T1000 (cell line): Measurements from ENCODE around the gene SMIM28.
"Not testable (repeated sequence)": the region's sequence is repeated elsewhere in the genome, so short reads cannot be mapped to it uniquely, and the experiment has no call there.

Experiments
- DNase-seq: peaks from one replicate; lab custom pipeline; 2025; ENCODE audit warnings: mixed read lengths; lab: John Stamatoyannopoulos, UW

Gene SMIM28

GRCh38 chr6:138377844-138378243 lies at the start of gene SMIM28:
TSS of gene SMIM28 (plus strand) at chr6:138377905. CDS start at chr6:138378073, 168 bp downstream.
- DNase-seq: no peak

GRCh38 chr6:138328210-138328609 lies 49.5 kb upstream of the SMIM28 start:
- no peak for DNase-seq

- no peak for DNase-seq
These were observed 46.9 kb upstream of the SMIM28 start for GRCh38 chr6:138330763-138331162.

- DNase-seq: no peak
These were observed 46.3 kb upstream of the SMIM28 start for GRCh38 chr6:138331444-138331843.

GRCh38 chr6:138331984-138332383 lies 45.7 kb upstream of the SMIM28 start:
- DNase-seq: no peak

- DNase-seq: no peak
These were observed 43.7 kb upstream of the SMIM28 start for GRCh38 chr6:138334000-138334399.

GRCh38 chr6:138334963-138335362 lies 42.7 kb upstream of the SMIM28 start:
- no peak for DNase-seq

GRCh38 chr6:138336221-138336620 lies 41.5 kb upstream of the SMIM28 start:
- no peak for DNase-seq

- no peak for DNase-seq
These were observed 40.6 kb upstream of the SMIM28 start for GRCh38 chr6:138337076-138337475.

- DNase-seq: no peak
These were observed 38.7 kb upstream of the SMIM28 start for GRCh38 chr6:138339024-138339423.

- no peak for DNase-seq
These were observed 36.5 kb upstream of the SMIM28 start for GRCh38 chr6:138341176-138341575.

- no peak for DNase-seq
These were observed 34.6 kb upstream of the SMIM28 start for GRCh38 chr6:138343112-138343511.

- DNase-seq: no peak
These were observed 32.0 kb upstream of the SMIM28 start for GRCh38 chr6:138345565-138346285.

GRCh38 chr6:138346302-138347195 lies 31.2 kb upstream of the SMIM28 start:
- no peak for DNase-seq

- no peak for DNase-seq
These were observed 29.8 kb upstream of the SMIM28 start for GRCh38 chr6:138347864-138348263.

- DNase-seq: no peak
These were observed 27.8 kb upstream of the SMIM28 start for GRCh38 chr6:138349891-138350290.

- DNase-seq: no peak
These were observed 19.8 kb upstream of the SMIM28 start for GRCh38 chr6:138357928-138358327.

GRCh38 chr6:138368684-138369083 lies 9.0 kb upstream of the SMIM28 start:
- DNase-seq: not testable (repeated sequence)

GRCh38 chr6:138370631-138371451 lies 6.9 kb upstream of the SMIM28 start:
- DNase-seq: no peak

- DNase-seq: no peak
These were observed 6.3 kb upstream of the SMIM28 start for GRCh38 chr6:138371452-138371711.

- DNase-seq: no peak
These were observed 6.0 kb upstream of the SMIM28 start for GRCh38 chr6:138371720-138372119.

GRCh38 chr6:138372711-138373463 lies 4.8 kb upstream of the SMIM28 start:
- no peak for DNase-seq
